Measurements from ENCODE around the gene MINDY1. TPM values are rescaled to one million over a fixed set of nuclear protein-coding genes. Genes with fewer than 3 reads are reported as not detected.

MINDY1 gene
- total RNA-seq, 3 donors from 2014 or later = 26.2 to 33.5 (median 26.5) TPM

GRCh38 chr1:150969626-150970025 is 37.1 kb downstream of the MINDY1 start:
- no peak for DNase-seq (ENCODE audit: low spot score in 2 of 2)
- intact Hi-C loops (cut with DNase I; ENCODE audit: low total_unique reads) = no loop called here
- H3K36me3 ChIP-seq = peaks cover 9% of the 10 kb centered on the region
- no peaks in the 10 kb centered on the region for H3K27me3 ChIP-seq
- H3K27ac ChIP-seq = peak overlapping the region; percentile 13 to 42
- peaks cover 3 to 18% of the 10 kb centered on the region in 2 donors for H3K4me1 ChIP-seq
- H3K4me3 ChIP-seq = no peak overlapping the region
- no peaks in the 10 kb centered on the region for H3K9me3 ChIP-seq
- no peak for TF ChIP-seq POLR2AphosphoS5 (IDR thresholded peaks at IDR 0.05)

- H3K36me3 ChIP-seq = peaks cover 16% of the 10 kb centered on the region
These were observed 38.2 kb downstream of the MINDY1 start for GRCh38 chr1:150968491-150968890.

GRCh38 chr1:150967936-150968335 is 38.8 kb downstream of the MINDY1 start:
- H3K4me1 ChIP-seq = peaks cover 3 to 13% of the 10 kb centered on the region in 2 donors
- no peak for DNase-seq (ENCODE audit: low spot score in 2 of 2)
- no peaks in the 10 kb centered on the region for H3K27me3 ChIP-seq
- intact Hi-C loops (cut with DNase I; ENCODE audit: low total_unique reads) = no loop called here
- peak overlapping the region; percentile 22 to 41 for H3K27ac ChIP-seq
- H3K36me3 ChIP-seq = peaks cover 16% of the 10 kb centered on the region
- no peak overlapping the region for H3K4me3 ChIP-seq
- H3K9me3 ChIP-seq = no peaks in the 10 kb centered on the region
- TF ChIP-seq CTCF (IDR thresholded peaks at IDR 0.05) = no peak
- no peak for TF ChIP-seq POLR2AphosphoS5 (IDR thresholded peaks at IDR 0.05)
- no peak for TF ChIP-seq POLR2A (IDR thresholded peaks at IDR 0.05)

More at GRCh38 chr1:150968491-150968890, 38.2 kb downstream of the MINDY1 start:
- no peak for DNase-seq (ENCODE audit: low spot score in 2 of 2)
- no peak for TF ChIP-seq POLR2AphosphoS5 (IDR thresholded peaks at IDR 0.05)
- no peak for TF ChIP-seq CTCF (IDR thresholded peaks at IDR 0.05)
- TF ChIP-seq POLR2A (IDR thresholded peaks at IDR 0.05) = no peak
- Histone ChIP-seq H3K9me3 (no peaks in the 10 kb centered on the region), H3K4me3 (no peak overlapping the region), H3K27me3 (no peaks in the 10 kb centered on the region), H3K4me1 (peaks cover 3 to 18% of the 10 kb centered on the region in 2 donors), H3K27ac (peak overlapping the region; percentile 22 to 41)
- intact Hi-C loops (cut with DNase I; ENCODE audit: low total_unique reads) = no loop called here

- no peak for DNase-seq (ENCODE audit: low spot score in 2 of 2)
- TF ChIP-seq POLR2AphosphoS5 (IDR thresholded peaks at IDR 0.05) (no peak), CTCF (IDR thresholded peaks at IDR 0.05) (no peak), POLR2A (IDR thresholded peaks at IDR 0.05) (no peak)
- H3K4me3 ChIP-seq = no peak overlapping the region
- H3K4me1 ChIP-seq = no peaks in the 10 kb centered on the region
- no peak overlapping the region for H3K27ac ChIP-seq
- intact Hi-C loops (cut with DNase I; ENCODE audit: low total_unique reads) = no loop called here
- H3K9me3 ChIP-seq = no peaks in the 10 kb centered on the region
- no peaks in the 10 kb centered on the region for H3K27me3 ChIP-seq
- peaks cover 16% of the 10 kb centered on the region for H3K36me3 ChIP-seq
These were observed 40.7 kb downstream of the MINDY1 start for GRCh38 chr1:150966011-150966410.

GRCh38 chr1:150965605-150966004 is 41.1 kb downstream of the MINDY1 start:
- H3K4me1 ChIP-seq = no peaks in the 10 kb centered on the region
- H3K4me3 ChIP-seq = no peak overlapping the region
- no peaks in the 10 kb centered on the region for H3K9me3 ChIP-seq
- H3K27me3 ChIP-seq = no peaks in the 10 kb centered on the region
- peaks cover 16% of the 10 kb centered on the region for H3K36me3 ChIP-seq
- TF ChIP-seq POLR2AphosphoS5 (IDR thresholded peaks at IDR 0.05) (no peak), CTCF (IDR thresholded peaks at IDR 0.05) (no peak), POLR2A (IDR thresholded peaks at IDR 0.05) (no peak)
- DNase-seq (ENCODE audit: low spot score in 2 of 2) = no peak
- intact Hi-C loops (cut with DNase I; ENCODE audit: low total_unique reads) = no loop called here
- no peak overlapping the region for H3K27ac ChIP-seq

- TF ChIP-seq POLR2A (IDR thresholded peaks at IDR 0.05) = no peak
- H3K36me3 ChIP-seq = peaks cover 16% of the 10 kb centered on the region
- no peak for DNase-seq (ENCODE audit: low spot score in 2 of 2)
- H3K4me3 ChIP-seq = no peak overlapping the region
- no peak overlapping the region for H3K27ac ChIP-seq
- no peaks in the 10 kb centered on the region for H3K9me3 ChIP-seq
- H3K27me3 ChIP-seq = no peaks in the 10 kb centered on the region
- intact Hi-C loops (cut with DNase I; ENCODE audit: low total_unique reads) = no loop called here
- no peaks in the 10 kb centered on the region for H3K4me1 ChIP-seq
These were observed 42.6 kb downstream of the MINDY1 start for GRCh38 chr1:150964164-150964489.

Data from breast epithelium (tissue), 4 donors.